Skeletal muscle satellite cell (primary cell): ENCODE results near the gene ANKRD13A.

Experiments used
- H3K27me3 ChIP-seq: 2 replicates; pipeline ENCODE4 v1.7.0; 2013; ENCODE audit warnings: low read length; ENCODE audit not compliant: control insufficient read depth, insufficient read depth
- H3K36me3 ChIP-seq: 2 replicates; pipeline ENCODE4 v1.7.0; 2013; ENCODE audit warnings: mild to moderate bottlenecking, control low read depth, low read length; ENCODE audit not compliant: insufficient read depth
- H3K4me1 ChIP-seq: 2 replicates; pipeline ENCODE4 v1.7.0; 2013; ENCODE audit warnings: low read length; ENCODE audit not compliant: control insufficient read depth, insufficient read depth
- H3K4me2 ChIP-seq: 2 replicates; pipeline ENCODE4 v1.7.0; 2013; ENCODE audit warnings: mild to moderate bottlenecking, low read length
- H3K4me3 ChIP-seq: 2 replicates; pipeline ENCODE4 v1.7.0; 2013; ENCODE audit warnings: low read length
- H3K9ac ChIP-seq: 2 replicates; pipeline ENCODE4 v1.7.0; 2013; ENCODE audit warnings: mild to moderate bottlenecking, low read depth, low read length, moderate library complexity
- H3K9me3 ChIP-seq: replicated peaks from 2 replicates; pipeline ENCODE4 v1.7.0; 2013; ENCODE audit warnings: mild to moderate bottlenecking, control low read depth, low read length

Gene ANKRD13A

DNA sequence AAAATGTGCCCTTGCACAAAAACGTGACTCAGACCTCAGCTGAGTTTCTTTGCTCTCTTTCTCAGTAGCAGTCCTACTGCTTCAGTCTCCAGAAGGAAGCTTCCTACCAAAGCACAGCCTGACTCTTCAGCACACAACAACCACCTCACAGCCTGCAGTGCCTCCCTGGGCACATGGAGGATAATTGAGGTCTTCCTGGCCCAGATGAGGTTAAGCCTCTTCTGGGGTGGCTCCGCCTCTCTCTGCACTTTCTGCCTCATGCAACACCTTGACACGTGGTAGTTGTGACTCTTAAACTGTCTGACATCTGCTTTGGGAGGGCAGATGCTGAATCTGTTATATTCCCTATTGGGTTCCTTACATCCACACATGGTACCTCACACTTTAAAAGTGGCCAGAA is 36.8 kb upstream of the ANKRD13A start:
- peaks cover 60% of the 10 kb centered on the region for H3K36me3 ChIP-seq

DNA sequence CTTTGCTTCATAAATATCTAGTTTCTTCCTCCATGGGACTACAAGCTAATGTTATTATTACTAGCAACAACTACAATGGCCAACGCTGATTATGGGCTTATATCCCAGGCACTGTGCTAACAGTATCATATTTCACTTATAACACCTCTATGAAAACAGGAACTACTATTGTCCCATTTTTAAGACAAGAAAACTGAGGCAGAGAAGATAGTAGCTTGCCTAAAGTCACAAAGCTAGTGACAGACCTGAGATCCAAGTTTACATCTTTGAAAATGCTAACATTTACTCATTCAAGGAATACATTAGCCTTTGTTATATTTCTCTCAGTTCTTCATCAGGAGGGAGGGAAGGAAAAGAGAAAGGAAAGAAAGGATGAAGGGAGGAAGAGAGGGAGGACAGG is 35.9 kb upstream of the ANKRD13A start:
- H3K4me1 ChIP-seq = peaks cover 38% of the 10 kb centered on the region
- no peak overlapping the region for H3K4me3 ChIP-seq
- H3K4me2 ChIP-seq = no peak overlapping the region
- H3K9ac ChIP-seq = no peak overlapping the region
- H3K9me3 ChIP-seq = no peaks in the 10 kb centered on the region
- no peaks in the 10 kb centered on the region for H3K27me3 ChIP-seq
- H3K36me3 ChIP-seq = peaks cover 61% of the 10 kb centered on the region

More for the DNA sequence above, 36.8 kb upstream of the ANKRD13A start:
- Histone ChIP-seq H3K9me3 (no peaks in the 10 kb centered on the region), H3K4me3 (no peak overlapping the region), H3K4me1 (peaks cover 36% of the 10 kb centered on the region), H3K9ac (no peak overlapping the region), H3K27me3 (no peaks in the 10 kb centered on the region), H3K4me2 (no peak overlapping the region)

DNA sequence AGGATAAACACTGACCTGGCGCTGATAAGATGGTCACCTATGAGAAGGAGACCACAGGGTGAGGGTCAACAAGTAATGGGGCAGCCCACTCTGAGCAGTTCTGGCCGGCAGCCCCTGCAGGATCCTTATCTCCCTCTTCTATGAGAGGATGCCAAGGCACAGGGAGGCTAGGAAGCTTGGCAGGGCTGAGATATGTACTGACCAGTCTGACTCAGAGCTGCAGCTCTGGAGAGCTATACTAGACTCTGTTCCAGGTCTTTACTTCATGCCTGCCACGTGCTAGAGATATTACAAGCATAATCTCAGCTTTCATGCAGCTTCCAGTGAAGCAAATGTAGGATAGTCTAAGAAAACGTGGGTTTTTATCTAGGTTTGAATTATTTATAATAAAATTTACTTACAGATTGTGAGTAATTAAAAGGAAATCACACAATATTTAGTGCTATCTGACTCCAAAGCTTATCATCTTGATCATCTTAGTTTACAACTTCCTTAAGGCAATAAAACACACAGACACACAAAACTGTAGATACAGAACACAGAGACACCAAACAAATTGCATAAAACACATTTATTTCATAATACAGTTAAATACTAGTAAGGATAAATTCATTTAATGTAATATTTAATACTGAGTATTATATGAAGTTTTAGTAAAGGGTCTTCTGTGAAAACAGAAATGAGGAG is 35.3 kb upstream of the ANKRD13A start:
- Histone ChIP-seq H3K4me3 (no peak overlapping the region), H3K9ac (no peak overlapping the region), H3K4me2 (no peak overlapping the region), H3K9me3 (no peaks in the 10 kb centered on the region), H3K36me3 (peaks cover 64% of the 10 kb centered on the region), H3K4me1 (peaks cover 38% of the 10 kb centered on the region), H3K27me3 (no peaks in the 10 kb centered on the region)

GRCh38 chr12:109966546-109966945 is 32.7 kb upstream of the ANKRD13A start:
- Histone ChIP-seq H3K9me3 (no peaks in the 10 kb centered on the region), H3K4me1 (peaks cover 31% of the 10 kb centered on the region), H3K9ac (no peak overlapping the region), H3K4me2 (no peak overlapping the region), H3K36me3 (peaks cover 52% of the 10 kb centered on the region), H3K27me3 (no peaks in the 10 kb centered on the region), H3K4me3 (no peak overlapping the region)

- Histone ChIP-seq H3K9ac (no peak overlapping the region), H3K36me3 (peaks cover 55% of the 10 kb centered on the region), H3K4me3 (no peak overlapping the region)
Observed at GRCh38 chr12:109967383-109968031, 31.7 kb upstream of the ANKRD13A start.

DNA sequence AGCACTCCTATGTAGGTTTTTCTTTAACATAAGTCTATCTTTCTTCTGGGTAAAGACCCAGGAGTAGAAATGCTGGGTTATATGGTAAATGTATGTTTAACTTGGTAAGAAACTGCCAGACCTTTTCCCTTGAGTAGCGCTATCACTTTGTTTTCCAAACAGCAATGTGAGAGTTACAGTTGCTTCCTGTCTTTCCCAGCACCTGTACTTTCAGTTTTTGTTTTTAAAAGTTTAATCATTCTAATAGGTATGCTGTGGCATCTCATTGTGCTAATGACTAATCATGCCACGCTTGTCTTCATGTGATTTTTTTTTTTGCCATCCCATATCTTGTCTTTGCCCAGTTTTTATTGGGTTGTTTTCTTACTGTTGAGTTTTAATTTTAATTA is 31.2 kb upstream of the ANKRD13A start:
- no peak overlapping the region for H3K4me3 ChIP-seq
- H3K9me3 ChIP-seq = no peaks in the 10 kb centered on the region
- no peak overlapping the region for H3K4me2 ChIP-seq
- H3K36me3 ChIP-seq = peaks cover 53% of the 10 kb centered on the region
- H3K9ac ChIP-seq = no peak overlapping the region
- no peaks in the 10 kb centered on the region for H3K27me3 ChIP-seq
- peaks cover 17% of the 10 kb centered on the region for H3K4me1 ChIP-seq

More at GRCh38 chr12:109967383-109968031, 31.7 kb upstream of the ANKRD13A start:
- Histone ChIP-seq H3K4me2 (no peak overlapping the region), H3K27me3 (no peaks in the 10 kb centered on the region), H3K9me3 (no peaks in the 10 kb centered on the region), H3K4me1 (peaks cover 21% of the 10 kb centered on the region)

GRCh38 chr12:109968801-109969200 is 30.4 kb upstream of the ANKRD13A start:
- Histone ChIP-seq H3K4me2 (no peak overlapping the region), H3K4me3 (no peak overlapping the region), H3K36me3 (peaks cover 51% of the 10 kb centered on the region), H3K27me3 (no peaks in the 10 kb centered on the region), H3K9me3 (no peaks in the 10 kb centered on the region), H3K4me1 (peaks cover 14% of the 10 kb centered on the region), H3K9ac (no peak overlapping the region)

DNA sequence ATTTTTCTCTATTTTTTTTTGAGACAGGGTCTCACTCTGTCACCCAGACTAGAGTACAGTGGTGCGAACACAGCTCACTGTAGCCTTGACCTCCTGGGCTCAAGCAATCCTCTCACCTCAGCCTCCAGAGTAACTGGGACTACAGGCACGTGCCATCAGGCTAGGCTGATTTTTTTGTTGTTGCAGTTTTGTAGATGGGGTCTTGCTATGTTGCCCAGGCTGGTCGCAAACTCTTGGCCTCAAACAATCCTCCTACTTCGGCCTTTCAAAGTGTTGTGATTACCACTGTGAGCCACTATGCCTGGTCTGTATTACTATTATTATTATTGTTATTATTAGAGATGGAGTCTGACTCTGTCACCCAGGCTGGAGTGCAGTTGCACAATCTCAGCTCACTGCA is 26.4 kb upstream of the ANKRD13A start:
- Histone ChIP-seq H3K36me3 (peaks cover 45% of the 10 kb centered on the region), H3K4me3 (no peak overlapping the region), H3K9ac (no peak overlapping the region), H3K4me1 (no peaks in the 10 kb centered on the region), H3K9me3 (no peaks in the 10 kb centered on the region), H3K4me2 (no peak overlapping the region), H3K27me3 (no peaks in the 10 kb centered on the region)

- peaks cover 78% of the 10 kb centered on the region for H3K36me3 ChIP-seq
Observed at GRCh38 chr12:109981311-109981710, 17.9 kb upstream of the ANKRD13A start.

DNA sequence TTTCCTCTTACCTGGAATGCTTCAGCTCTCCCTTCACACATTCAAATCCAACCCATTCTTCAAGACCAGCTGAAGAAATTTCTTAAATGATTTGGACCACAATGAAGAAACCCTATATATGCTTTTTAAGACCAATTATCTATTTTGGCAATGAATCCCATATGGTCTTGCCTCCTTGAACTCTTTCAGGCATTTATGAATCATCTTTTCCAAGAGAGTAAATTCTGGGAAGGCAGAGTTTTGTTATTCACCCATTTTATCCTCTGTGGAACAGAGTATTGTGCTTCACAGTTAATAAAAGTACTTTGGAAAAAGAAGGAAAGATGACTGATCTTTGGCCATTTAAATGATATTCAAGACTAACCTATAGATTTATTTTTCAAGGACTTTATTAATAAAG is 17.0 kb upstream of the ANKRD13A start:
- no peak overlapping the region for H3K9ac ChIP-seq
- no peak overlapping the region for H3K4me2 ChIP-seq
- H3K4me3 ChIP-seq = no peak overlapping the region
- peaks cover 74% of the 10 kb centered on the region for H3K36me3 ChIP-seq
- no peaks in the 10 kb centered on the region for H3K4me1 ChIP-seq
- no peaks in the 10 kb centered on the region for H3K9me3 ChIP-seq
- no peaks in the 10 kb centered on the region for H3K27me3 ChIP-seq

More at GRCh38 chr12:109981311-109981710, 17.9 kb upstream of the ANKRD13A start:
- no peaks in the 10 kb centered on the region for H3K9me3 ChIP-seq
- H3K4me3 ChIP-seq = no peak overlapping the region
- no peaks in the 10 kb centered on the region for H3K4me1 ChIP-seq
- H3K27me3 ChIP-seq = no peaks in the 10 kb centered on the region
- H3K9ac ChIP-seq = no peak overlapping the region
- H3K4me2 ChIP-seq = no peak overlapping the region

GRCh38 chr12:109983432-109984142 is 15.6 kb upstream of the ANKRD13A start:
- peaks cover 70% of the 10 kb centered on the region for H3K36me3 ChIP-seq
- no peak overlapping the region for H3K4me3 ChIP-seq
- H3K4me1 ChIP-seq = no peaks in the 10 kb centered on the region
- no peaks in the 10 kb centered on the region for H3K27me3 ChIP-seq
- no peak overlapping the region for H3K4me2 ChIP-seq
- no peaks in the 10 kb centered on the region for H3K9me3 ChIP-seq
- no peak overlapping the region for H3K9ac ChIP-seq
